Karpas-422 (cell line): Measurements from ENCODE around the gene ODC1. TPM values are rescaled to one million over a fixed set of nuclear protein-coding genes. Genes with fewer than 3 reads are reported as not detected.

ENCODE experiments used
- DNase-seq: peaks from one replicate; pipeline ENCODE4 v3.0.0-alpha.2; 2015
- H2AFZ ChIP-seq: fragments of 200-600 bp; sonication (generic); 2 replicates; pipeline ENCODE4 v1.6.1; 2014; ENCODE audit warnings: antibody characterized with exemption, low read length, mixed read lengths
- H3K27ac ChIP-seq: fragments of 200-600 bp; sonication (generic); 2 replicates; pipeline ENCODE4 v1.5.1; 2014; ENCODE audit warnings: mild to moderate bottlenecking, low read length, moderate library complexity
- H3K27me3 ChIP-seq: fragments of 200-600 bp; sonication (generic); 2 replicates; pipeline ENCODE4 v1.6.1; 2014; ENCODE audit warnings: low read length, mixed read lengths
- H3K36me3 ChIP-seq: fragments of 200-600 bp; sonication (generic); 2 replicates; pipeline ENCODE4 v1.6.1; 2014; ENCODE audit warnings: low read length, mixed read lengths; ENCODE audit not compliant: insufficient read depth
- H3K4me1 ChIP-seq: fragments of 200-600 bp; sonication (generic); 2 replicates; pipeline ENCODE4 v1.6.1; 2014; ENCODE audit warnings: mild to moderate bottlenecking, low read length, mixed read lengths
- H3K4me2 ChIP-seq: fragments of 200-600 bp; sonication (generic); 2 replicates; pipeline ENCODE4 v1.6.1; 2014; ENCODE audit warnings: low read length, low read depth, mild to moderate bottlenecking; ENCODE audit not compliant: poor library complexity, severe bottlenecking
- H3K4me3 ChIP-seq: fragments of 200-600 bp; sonication (generic); 2 replicates; pipeline ENCODE4 v1.5.1; 2014; ENCODE audit warnings: mild to moderate bottlenecking, antibody characterized with exemption, low read length, mixed read lengths
- H3K79me2 ChIP-seq: fragments of 200-600 bp; sonication (generic); 2 replicates; pipeline ENCODE4 v1.6.1; 2014; ENCODE audit warnings: mild to moderate bottlenecking, low read length, mixed read lengths
- H3K9ac ChIP-seq: fragments of 200-600 bp; sonication (generic); 2 replicates; pipeline ENCODE4 v1.6.0; 2014; ENCODE audit warnings: low read length
- H3K9me2 ChIP-seq: fragments of 200-600 bp; sonication (generic), shearing (Covaris generic); replicated peaks from 2 replicates; pipeline ENCODE4 v1.6.0; 2014; ENCODE audit warnings: mild to moderate bottlenecking, low read length, moderate library complexity; ENCODE audit not compliant: insufficient read depth
- H3K9me3 ChIP-seq: fragments of 300-700, 200-600 bp; sonication (generic); 2 replicates; pipeline ENCODE4 v1.6.1; 2014; ENCODE audit warnings: low read length, mixed read lengths
- H4K20me1 ChIP-seq: fragments of 200-600 bp; sonication (generic); 2 replicates; pipeline ENCODE4 v1.6.1; 2014; ENCODE audit warnings: mild to moderate bottlenecking, antibody characterized with exemption, low read length, low read depth; ENCODE audit not compliant: insufficient read depth
- total RNA-seq: library from RNA; depleted of rRNA; stranded (reverse); fragments of >200 nt; shearing (Covaris generic); gene quantifications from 2 replicates; pipeline ENCODE4 v1.2.3, GENCODE V29; 2014; ENCODE audit warnings: low replicate concordance

ODC1 gene
- total RNA-seq, 1 experiment from 2014 or later = 247 TPM

DNA sequence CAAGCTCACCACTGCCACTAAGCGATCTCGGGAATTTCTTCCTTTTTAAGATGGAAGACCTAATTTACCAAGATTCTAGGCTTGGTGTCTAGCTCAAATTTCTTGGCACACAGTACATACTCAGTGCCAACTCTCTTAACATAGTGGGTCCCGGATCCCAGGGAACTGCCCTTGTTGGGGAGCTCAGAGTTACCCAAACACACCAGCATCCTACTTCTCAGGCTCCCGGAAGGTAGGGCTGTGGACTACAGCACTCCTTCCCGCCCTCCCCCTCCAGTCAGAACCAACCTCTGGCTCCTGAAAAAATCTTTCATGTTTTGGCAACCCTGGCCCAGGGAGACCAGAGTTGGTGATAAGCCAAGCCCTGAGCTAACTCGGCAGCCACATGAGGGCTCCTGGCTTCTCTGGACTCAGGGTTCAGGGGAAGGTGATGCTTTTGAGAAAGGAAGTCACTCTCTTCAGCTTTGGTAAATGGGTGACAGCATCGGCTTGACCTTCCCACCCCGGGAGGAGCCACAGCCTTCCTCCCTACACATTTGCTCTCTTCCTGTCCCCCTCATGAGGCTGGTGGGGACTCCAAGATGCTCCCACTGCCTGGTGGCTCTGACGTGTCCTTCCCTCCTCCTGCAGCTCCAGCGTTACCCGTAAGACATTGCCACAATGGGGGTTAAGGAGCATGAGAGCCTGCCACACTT is 8.8 kb downstream of the ODC1 start:
- Histone ChIP-seq H3K9me2 (no peaks in the 10 kb centered on the region), H3K9me3 (no peaks in the 10 kb centered on the region), H3K79me2 (peaks cover 2% of the 10 kb centered on the region), H3K36me3 (peaks cover 47% of the 10 kb centered on the region), H3K27me3 (no peaks in the 10 kb centered on the region), H3K9ac (no peak overlapping the region), H3K4me3 (no peak overlapping the region), H2AFZ (no peak overlapping the region), H4K20me1 (peaks cover 62% of the 10 kb centered on the region), H3K4me1 (peaks cover 7% of the 10 kb centered on the region), H3K4me2 (no peak overlapping the region), H3K27ac (no peak overlapping the region)
- peak; percentile 63 for DNase-seq

DNA sequence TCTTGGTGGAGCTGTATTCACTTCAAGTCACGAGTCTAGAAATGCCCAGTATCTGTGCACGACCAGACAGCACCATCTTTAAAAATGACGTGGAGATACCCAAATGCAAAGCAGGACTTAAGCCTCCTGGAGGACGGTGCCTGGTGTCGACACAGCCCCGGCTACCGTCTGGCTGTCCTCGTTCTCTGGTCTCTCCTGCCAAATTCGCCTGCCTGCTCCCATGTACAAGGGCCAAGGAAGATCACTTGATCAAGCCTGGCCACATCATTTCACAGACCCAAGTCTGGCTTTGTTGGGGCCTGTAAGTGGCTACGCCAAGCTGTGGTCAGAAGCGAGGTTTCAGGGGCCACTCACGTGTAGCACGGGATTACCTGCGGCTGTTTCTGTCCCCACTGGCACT is 9.4 kb downstream of the ODC1 start:
- Histone ChIP-seq H3K27ac (no peak overlapping the region), H3K36me3 (peaks cover 40% of the 10 kb centered on the region; the same call in 1 of the 2 replicates), H3K9ac (no peak overlapping the region), H4K20me1 (peaks cover 55% of the 10 kb centered on the region), H3K9me2 (no peaks in the 10 kb centered on the region), H2AFZ (no peak overlapping the region), H3K4me1 (peaks cover 3% of the 10 kb centered on the region), H3K79me2 (no peaks in the 10 kb centered on the region), H3K9me3 (no peaks in the 10 kb centered on the region), H3K4me2 (no peak overlapping the region), H3K4me3 (no peak overlapping the region), H3K27me3 (no peaks in the 10 kb centered on the region)
- DNase-seq = peak; percentile 52

DNA sequence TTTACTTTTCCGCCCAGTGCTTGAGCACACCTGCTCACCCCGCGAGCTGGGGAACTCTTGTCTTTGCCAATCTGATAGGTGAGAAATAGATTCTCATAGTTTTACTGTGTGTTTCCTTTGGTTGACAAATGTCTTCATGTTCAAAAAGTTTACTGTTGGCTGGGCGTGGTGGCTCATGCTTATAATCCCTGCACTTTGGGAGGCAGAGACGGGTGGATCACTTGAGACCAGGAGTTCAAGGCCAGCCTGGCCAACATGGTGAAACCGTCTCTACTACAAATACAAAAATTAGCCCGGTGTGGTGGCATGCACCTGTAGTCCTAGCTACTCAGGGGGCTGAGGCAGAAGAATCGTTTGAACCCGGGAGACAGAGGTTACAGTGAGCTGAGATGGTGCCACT is 10.3 kb downstream of the ODC1 start:
- Histone ChIP-seq H3K9me2 (no peaks in the 10 kb centered on the region), H3K4me1 (peaks cover 3% of the 10 kb centered on the region), H2AFZ (no peak overlapping the region), H3K4me3 (no peak overlapping the region), H3K9ac (no peak overlapping the region), H4K20me1 (peaks cover 46% of the 10 kb centered on the region), H3K9me3 (no peaks in the 10 kb centered on the region), H3K4me2 (no peak overlapping the region), H3K27me3 (no peaks in the 10 kb centered on the region), H3K79me2 (no peaks in the 10 kb centered on the region), H3K27ac (no peak overlapping the region), H3K36me3 (peaks cover 32% of the 10 kb centered on the region; the same call in 1 of the 2 replicates)
- DNase-seq = no peak

DNA sequence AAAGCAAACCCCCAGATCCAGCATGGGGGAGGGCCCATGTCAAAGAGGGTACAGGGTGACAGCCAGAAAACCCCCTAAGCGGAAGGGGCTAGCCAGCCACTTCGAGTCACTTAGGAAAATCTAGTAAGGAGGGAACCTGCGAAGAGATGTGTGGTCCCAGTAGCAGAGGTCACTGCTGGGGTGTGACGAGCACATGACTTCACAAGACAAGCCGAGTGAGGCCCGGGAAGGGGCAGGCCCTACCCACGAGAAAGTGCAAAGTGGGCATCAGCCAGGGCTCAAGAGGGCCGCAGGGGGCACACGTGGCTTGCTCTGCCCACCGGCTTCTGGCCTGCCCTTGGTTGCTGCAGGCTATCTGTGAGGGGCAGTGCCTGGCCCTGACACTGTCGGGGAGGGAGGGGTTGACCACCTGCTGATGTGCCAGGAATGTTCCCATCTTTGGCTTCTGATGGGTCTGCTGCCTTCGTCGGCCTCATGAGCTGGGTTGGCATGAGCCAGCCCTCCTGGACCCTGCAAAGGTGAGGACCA is 11.5 kb downstream of the ODC1 start:
- H2AFZ ChIP-seq = no peak overlapping the region
- no peaks in the 10 kb centered on the region for H3K79me2 ChIP-seq
- H3K4me3 ChIP-seq = no peak overlapping the region
- no peaks in the 10 kb centered on the region for H3K9me2 ChIP-seq
- peaks cover 3% of the 10 kb centered on the region for H3K4me1 ChIP-seq
- peaks cover 35% of the 10 kb centered on the region for H4K20me1 ChIP-seq
- H3K9me3 ChIP-seq = no peaks in the 10 kb centered on the region
- H3K4me2 ChIP-seq = no peak overlapping the region
- peaks cover 22% of the 10 kb centered on the region; the same call in 1 of the 2 replicates for H3K36me3 ChIP-seq
- no peak for DNase-seq
- no peak overlapping the region for H3K9ac ChIP-seq
- no peak overlapping the region for H3K27ac ChIP-seq
- no peaks in the 10 kb centered on the region for H3K27me3 ChIP-seq

DNA sequence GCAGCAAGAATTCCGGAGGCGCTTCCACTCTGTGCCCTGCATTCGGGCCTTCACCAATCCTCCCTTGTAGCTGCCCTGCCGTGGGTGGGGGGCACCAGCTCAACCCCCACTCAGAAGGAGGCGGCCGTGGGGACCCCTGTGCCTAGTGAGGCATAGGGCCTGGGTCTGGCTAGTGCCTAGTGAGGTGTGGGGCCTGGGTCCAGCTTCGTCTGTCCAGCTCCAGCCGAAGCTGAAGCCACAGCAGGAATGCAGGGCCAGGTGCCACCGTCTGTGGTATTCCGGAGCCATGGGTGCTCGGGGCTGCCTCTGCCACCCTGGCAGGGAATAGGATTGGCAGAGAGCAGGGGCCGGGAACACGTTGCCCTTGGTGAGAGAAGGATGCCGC is 12.3 kb downstream of the ODC1 start:
- Histone ChIP-seq H3K79me2 (no peaks in the 10 kb centered on the region), H3K9me3 (no peaks in the 10 kb centered on the region), H4K20me1 (peaks cover 29% of the 10 kb centered on the region; the same call in 1 of the 2 replicates), H3K9ac (no peak overlapping the region), H3K27me3 (no peaks in the 10 kb centered on the region), H3K9me2 (no peaks in the 10 kb centered on the region), H3K4me1 (peaks cover 3% of the 10 kb centered on the region), H3K4me3 (no peak overlapping the region), H3K36me3 (peaks cover 13% of the 10 kb centered on the region; the same call in 1 of the 2 replicates), H3K27ac (no peak overlapping the region), H2AFZ (no peak overlapping the region), H3K4me2 (no peak overlapping the region)
- DNase-seq = no peak

DNA sequence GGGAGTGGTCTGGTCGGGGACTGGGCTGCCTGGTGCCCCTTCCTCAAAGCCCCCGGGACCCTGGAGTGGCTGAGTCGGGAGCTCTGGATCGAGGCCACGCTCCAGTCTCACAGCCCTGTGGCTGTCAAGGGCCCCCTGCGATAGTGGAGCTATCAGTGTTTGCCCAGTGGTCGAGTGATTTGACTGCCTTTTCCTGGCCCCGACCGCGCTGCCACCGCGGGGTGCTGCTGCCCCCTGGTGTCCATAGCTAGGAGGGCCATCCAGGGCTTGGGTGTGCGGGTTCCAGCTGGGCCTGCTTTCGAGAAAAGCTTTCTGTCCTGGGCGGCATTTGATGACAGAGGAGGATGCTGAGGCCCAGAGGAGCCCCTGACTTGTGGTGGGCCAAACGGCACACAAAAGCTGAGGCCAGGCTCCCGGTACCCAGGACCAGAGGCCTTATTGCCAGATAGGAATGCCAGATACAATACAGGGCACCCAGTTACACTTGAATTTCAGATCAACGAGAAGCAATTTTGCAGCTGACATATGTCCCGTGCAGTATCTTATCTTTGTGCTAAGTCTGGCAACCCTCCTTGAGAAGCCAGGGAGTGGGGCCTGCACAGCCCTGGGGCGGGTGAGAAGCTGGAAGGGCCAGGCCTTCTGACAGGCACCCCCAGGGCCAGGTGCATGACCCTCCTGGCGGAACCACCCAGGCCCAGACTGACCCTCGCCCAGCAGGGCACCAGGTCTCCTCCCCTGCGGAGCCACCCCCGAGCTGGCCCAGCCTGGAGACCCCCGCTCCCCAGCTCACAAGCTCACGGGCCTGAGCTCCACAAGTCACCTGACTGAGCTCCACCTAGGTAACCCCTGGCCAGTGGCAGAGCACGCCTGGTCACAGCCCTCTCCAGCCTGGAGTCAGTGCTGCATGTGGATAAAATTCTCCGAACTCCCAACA is 13.0 kb downstream of the ODC1 start:
- DNase-seq = peak; percentile 93
- H3K4me2 ChIP-seq = no peak overlapping the region
- no peak overlapping the region for H3K4me3 ChIP-seq
- H3K9ac ChIP-seq = no peak overlapping the region
- no peaks in the 10 kb centered on the region for H3K79me2 ChIP-seq
- peaks cover 22% of the 10 kb centered on the region; the same call in 1 of the 2 replicates for H4K20me1 ChIP-seq
- H3K27ac ChIP-seq = no peak overlapping the region
- peaks cover 3% of the 10 kb centered on the region for H3K4me1 ChIP-seq
- H3K27me3 ChIP-seq = no peaks in the 10 kb centered on the region
- no peak overlapping the region for H2AFZ ChIP-seq
- H3K36me3 ChIP-seq = peaks cover 7% of the 10 kb centered on the region; the same call in 1 of the 2 replicates
- H3K9me3 ChIP-seq = no peaks in the 10 kb centered on the region
- H3K9me2 ChIP-seq = no peaks in the 10 kb centered on the region

DNA sequence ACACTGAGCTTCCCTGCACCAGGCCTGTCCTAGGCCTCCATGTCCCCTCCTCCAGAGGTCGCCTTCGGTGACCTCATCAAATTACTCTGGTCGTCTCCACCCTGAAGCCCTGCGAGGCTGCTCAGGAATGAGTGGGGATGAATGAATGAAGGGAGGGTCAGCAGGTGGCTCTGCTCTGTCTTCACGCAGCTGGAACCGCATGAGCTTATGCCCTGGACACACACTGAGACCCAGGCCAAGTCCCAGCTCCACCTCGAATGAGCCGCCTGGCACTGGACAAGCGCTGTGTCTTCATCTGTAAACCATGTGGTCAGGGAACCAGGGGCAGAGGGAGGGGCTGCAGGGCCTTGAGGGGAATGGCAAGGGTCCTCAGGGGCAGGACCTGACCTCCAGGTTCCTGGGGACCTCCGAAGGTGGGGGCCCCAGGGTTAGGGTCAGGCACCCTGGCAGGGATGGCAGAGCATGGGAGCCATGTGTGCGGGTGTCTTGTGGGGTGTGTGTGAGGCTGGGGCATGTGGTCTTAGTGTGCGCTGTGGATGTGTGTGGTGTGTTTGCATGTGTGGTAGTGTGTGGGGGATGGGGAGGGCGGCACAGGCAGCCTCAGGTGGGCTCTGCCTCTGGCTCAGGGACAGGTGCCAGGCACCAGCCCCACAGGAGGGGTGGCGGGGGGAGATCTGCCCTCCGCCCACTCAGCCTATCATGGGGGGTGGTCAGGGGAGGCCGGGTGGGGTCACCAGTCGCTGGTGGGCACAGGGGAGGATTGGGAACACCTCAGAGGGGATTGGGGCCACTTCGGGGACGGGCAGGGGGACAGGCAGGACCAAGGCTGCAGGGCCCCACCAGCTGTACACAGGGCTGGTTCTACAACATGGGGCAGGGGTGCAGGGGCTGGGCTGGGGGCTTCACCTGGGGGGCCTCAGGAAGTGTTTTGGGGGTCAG is 13.9 kb downstream of the ODC1 start:
- Histone ChIP-seq H3K9me2 (no peaks in the 10 kb centered on the region), H3K27me3 (no peaks in the 10 kb centered on the region), H3K4me2 (no peak overlapping the region), H3K27ac (no peak overlapping the region), H3K79me2 (no peaks in the 10 kb centered on the region), H3K4me3 (no peak overlapping the region), H3K9ac (no peak overlapping the region), H3K9me3 (no peaks in the 10 kb centered on the region), H3K36me3 (no peaks in the 10 kb centered on the region), H2AFZ (no peak overlapping the region), H3K4me1 (peaks cover 3% of the 10 kb centered on the region), H4K20me1 (peaks cover 16% of the 10 kb centered on the region; the same call in 1 of the 2 replicates)
- no peak for DNase-seq
